Measurements from ENCODE around the gene MAGEB2. TPM values are rescaled to one million over a fixed set of nuclear protein-coding genes. Genes with fewer than 3 reads are reported as not detected.

Gene MAGEB2
- total RNA-seq, 1 donor from 2014 or later, result not detected

DNA sequence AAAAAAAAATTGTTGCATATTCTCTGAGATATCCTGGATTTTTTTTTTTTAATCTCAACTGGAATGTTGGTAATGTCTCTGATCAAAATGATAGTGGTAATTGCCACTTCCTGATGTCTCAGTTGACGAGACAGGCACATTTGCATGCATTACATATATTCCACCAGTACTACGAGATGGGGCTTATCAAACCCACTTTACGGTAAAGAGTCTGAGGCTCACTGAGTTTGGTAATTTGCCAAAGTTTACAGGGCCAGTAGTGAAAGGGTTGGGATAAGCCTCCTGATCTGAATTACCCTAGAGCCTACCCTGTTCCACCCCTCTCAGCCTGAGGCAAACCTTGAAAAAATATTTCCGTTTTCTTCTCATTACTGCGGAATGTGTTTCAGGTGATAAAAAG, 5.3 kb downstream of the MAGEB2 start:
- H3K9ac ChIP-seq (ENCODE audit: low read depth in 1 of 3, low read length in 3 of 3), result no peak overlapping the region
- no peaks in the 10 kb centered on the region for H3K9me3 ChIP-seq (ENCODE audit: control insufficient read depth in 3 of 3, low read length in 3 of 3)
- H3K27ac ChIP-seq (ENCODE audit: low read depth, low read length), result no peak overlapping the region
- no peaks in the 10 kb centered on the region for H3K4me1 ChIP-seq (ENCODE audit: control insufficient read depth in 3 of 3, insufficient read depth in 3 of 3, low read length in 3 of 3)
- H3K27me3 ChIP-seq (ENCODE audit: control insufficient read depth in 3 of 3, insufficient read depth in 3 of 3, low read length in 3 of 3), result no peaks in the 10 kb centered on the region
- no peak overlapping the region for H3K4me3 ChIP-seq (ENCODE audit: low read length in 3 of 3)
- H3K36me3 ChIP-seq (ENCODE audit: control insufficient read depth in 3 of 3, insufficient read depth in 3 of 3, low read length in 3 of 3), result no peaks in the 10 kb centered on the region

DNA sequence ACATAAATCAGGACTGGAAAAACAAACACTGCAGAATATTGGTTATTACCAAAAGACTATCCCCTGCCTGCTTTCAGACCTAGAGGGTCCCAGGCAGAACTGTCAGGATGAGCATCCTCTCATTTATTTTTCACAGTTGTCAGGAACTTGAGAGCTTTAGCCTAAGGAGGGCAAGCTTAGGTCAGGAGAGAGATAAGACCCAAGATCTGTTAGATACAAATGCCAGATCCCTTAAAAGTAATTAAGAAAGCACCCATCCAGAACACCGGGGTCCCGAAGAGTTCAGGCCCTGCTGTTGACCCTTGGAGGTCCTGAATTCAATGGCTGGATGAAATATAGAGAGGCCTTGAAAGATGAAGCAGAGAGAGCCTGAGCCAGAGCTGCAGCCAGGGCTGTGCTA, 9.2 kb downstream of the MAGEB2 start:
- Histone ChIP-seq H3K4me3 (ENCODE audit: low read length in 3 of 3) (no peak overlapping the region), H3K27ac (ENCODE audit: low read depth, low read length) (no peak overlapping the region), H3K27me3 (ENCODE audit: control insufficient read depth in 3 of 3, insufficient read depth in 3 of 3, low read length in 3 of 3) (no peaks in the 10 kb centered on the region), H3K4me1 (ENCODE audit: control insufficient read depth in 3 of 3, insufficient read depth in 3 of 3, low read length in 3 of 3) (no peaks in the 10 kb centered on the region), H3K36me3 (ENCODE audit: control insufficient read depth in 3 of 3, insufficient read depth in 3 of 3, low read length in 3 of 3) (no peaks in the 10 kb centered on the region), H3K9me3 (ENCODE audit: control insufficient read depth in 3 of 3, low read length in 3 of 3) (no peaks in the 10 kb centered on the region), H3K9ac (ENCODE audit: low read depth in 1 of 3, low read length in 3 of 3) (no peak overlapping the region)

DNA sequence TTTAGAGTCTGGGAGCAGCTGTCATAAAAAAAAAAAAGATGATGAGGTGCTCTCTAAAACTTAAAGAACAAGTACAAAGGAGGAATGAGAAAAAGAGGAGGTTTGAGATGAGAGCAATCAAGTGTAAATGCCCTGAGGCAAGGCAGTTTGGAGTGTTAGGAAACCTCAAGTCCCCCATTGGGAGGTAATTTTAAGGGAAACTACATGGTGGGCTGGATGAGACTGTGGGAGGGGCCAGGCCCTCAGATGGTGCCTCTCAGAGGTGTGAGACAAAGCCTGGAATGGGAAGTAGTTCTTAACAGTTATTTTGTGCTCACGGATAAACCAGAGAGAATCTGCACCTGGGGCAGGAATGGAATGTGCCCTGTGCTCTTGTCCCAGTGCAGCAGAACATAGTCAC, 13.2 kb downstream of the MAGEB2 start:
- Histone ChIP-seq H3K4me3 (ENCODE audit: low read length in 3 of 3) (no peak overlapping the region), H3K4me1 (ENCODE audit: control insufficient read depth in 3 of 3, insufficient read depth in 3 of 3, low read length in 3 of 3) (no peaks in the 10 kb centered on the region), H3K9ac (ENCODE audit: low read depth in 1 of 3, low read length in 3 of 3) (no peak overlapping the region), H3K27ac (ENCODE audit: low read depth, low read length) (no peak overlapping the region), H3K9me3 (ENCODE audit: control insufficient read depth in 3 of 3, low read length in 3 of 3) (no peaks in the 10 kb centered on the region), H3K27me3 (ENCODE audit: control insufficient read depth in 3 of 3, insufficient read depth in 3 of 3, low read length in 3 of 3) (no peaks in the 10 kb centered on the region), H3K36me3 (ENCODE audit: control insufficient read depth in 3 of 3, insufficient read depth in 3 of 3, low read length in 3 of 3) (no peaks in the 10 kb centered on the region)

DNA sequence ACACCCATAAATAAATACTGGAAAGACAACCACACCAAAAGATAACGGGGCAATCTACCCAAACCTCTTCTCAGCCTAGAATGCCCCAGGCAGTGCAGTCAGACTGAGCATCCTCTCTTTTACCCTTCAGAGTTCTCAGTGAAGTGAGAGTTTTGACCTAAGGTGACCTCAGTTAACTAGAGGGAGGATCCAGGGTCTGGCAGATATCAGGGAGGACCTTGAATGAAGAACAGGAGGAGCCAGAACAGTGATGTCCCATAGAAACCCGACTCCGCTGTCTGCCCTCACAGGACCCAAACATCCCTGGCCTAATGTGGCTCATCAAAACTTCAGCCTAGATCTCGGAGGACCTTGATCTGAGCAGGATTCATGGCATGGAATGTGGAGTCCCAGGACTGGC, 15.0 kb downstream of the MAGEB2 start, which contains the start of gene MAGEB3:
MAGEB3 (plus strand) TSS at position 263 of the 400 bp plus-strand sequence. CDS start 5,268 bp downstream, outside the sequence.
- no peak within 1 kb of the TSS for H3K9ac ChIP-seq (ENCODE audit: low read depth in 1 of 3, low read length in 3 of 3)
- no peak within 1 kb of the TSS for H3K4me3 ChIP-seq (ENCODE audit: low read length in 3 of 3)
- no peaks in the 10 kb centered on the region for H3K27me3 ChIP-seq (ENCODE audit: control insufficient read depth in 3 of 3, insufficient read depth in 3 of 3, low read length in 3 of 3)
- H3K36me3 ChIP-seq (ENCODE audit: control insufficient read depth in 3 of 3, insufficient read depth in 3 of 3, low read length in 3 of 3), result no peaks in the 10 kb centered on the region
- H3K27ac ChIP-seq (ENCODE audit: low read depth, low read length), result no peak within 1 kb of the TSS
- H3K4me1 ChIP-seq (ENCODE audit: control insufficient read depth in 3 of 3, insufficient read depth in 3 of 3, low read length in 3 of 3), result no peaks in the 10 kb centered on the region
- H3K9me3 ChIP-seq (ENCODE audit: control insufficient read depth in 3 of 3, low read length in 3 of 3), result no peaks in the 10 kb centered on the region

DNA sequence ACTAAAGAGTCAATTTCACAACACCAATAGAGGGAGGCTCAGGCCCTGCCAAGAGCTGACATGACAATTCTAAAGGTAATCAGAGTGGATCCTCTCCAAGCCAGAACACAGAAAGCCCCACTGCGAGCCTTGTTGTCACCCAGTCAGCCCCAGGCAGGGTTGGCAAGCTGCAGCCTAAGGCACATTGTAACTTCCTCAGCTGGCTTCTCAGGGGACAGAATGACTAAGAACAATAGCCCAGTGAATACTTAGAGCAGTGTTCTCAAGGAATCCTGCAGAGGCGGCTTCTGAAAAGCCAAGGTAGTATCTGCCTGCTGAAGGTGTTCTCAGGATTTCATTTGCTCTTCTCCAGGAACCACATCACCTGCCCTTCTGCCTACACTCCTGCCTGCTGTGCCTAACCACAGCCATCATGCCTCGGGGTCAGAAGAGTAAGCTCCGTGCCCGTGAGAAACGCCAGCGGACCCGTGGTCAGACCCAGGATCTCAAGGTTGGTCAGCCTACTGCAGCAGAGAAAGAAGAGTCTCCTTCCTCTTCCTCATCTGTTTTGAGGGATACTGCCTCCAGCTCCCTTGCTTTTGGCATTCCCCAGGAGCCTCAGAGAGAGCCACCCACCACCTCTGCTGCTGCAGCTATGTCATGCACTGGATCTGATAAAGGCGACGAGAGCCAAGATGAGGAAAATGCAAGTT, 26.5 kb downstream of the MAGEB2 start, which contains the start of gene MAGEB4:
MAGEB4 (plus strand) TSS at position 277 of the 692 bp plus-strand sequence; CDS start at position 413, 136 bp downstream.
- Histone ChIP-seq H3K9ac (ENCODE audit: low read depth in 1 of 3, low read length in 3 of 3) (no peak within 1 kb of the TSS), H3K36me3 (ENCODE audit: control insufficient read depth in 3 of 3, insufficient read depth in 3 of 3, low read length in 3 of 3) (no peaks in the 10 kb centered on the region), H3K27me3 (ENCODE audit: control insufficient read depth in 3 of 3, insufficient read depth in 3 of 3, low read length in 3 of 3) (no peaks in the 10 kb centered on the region), H3K9me3 (ENCODE audit: control insufficient read depth in 3 of 3, low read length in 3 of 3) (no peaks in the 10 kb centered on the region), H3K27ac (ENCODE audit: low read depth, low read length) (no peak within 1 kb of the TSS), H3K4me1 (ENCODE audit: control insufficient read depth in 3 of 3, insufficient read depth in 3 of 3, low read length in 3 of 3) (no peaks in the 10 kb centered on the region), H3K4me3 (ENCODE audit: low read length in 3 of 3) (no peak within 1 kb of the TSS)

DNA sequence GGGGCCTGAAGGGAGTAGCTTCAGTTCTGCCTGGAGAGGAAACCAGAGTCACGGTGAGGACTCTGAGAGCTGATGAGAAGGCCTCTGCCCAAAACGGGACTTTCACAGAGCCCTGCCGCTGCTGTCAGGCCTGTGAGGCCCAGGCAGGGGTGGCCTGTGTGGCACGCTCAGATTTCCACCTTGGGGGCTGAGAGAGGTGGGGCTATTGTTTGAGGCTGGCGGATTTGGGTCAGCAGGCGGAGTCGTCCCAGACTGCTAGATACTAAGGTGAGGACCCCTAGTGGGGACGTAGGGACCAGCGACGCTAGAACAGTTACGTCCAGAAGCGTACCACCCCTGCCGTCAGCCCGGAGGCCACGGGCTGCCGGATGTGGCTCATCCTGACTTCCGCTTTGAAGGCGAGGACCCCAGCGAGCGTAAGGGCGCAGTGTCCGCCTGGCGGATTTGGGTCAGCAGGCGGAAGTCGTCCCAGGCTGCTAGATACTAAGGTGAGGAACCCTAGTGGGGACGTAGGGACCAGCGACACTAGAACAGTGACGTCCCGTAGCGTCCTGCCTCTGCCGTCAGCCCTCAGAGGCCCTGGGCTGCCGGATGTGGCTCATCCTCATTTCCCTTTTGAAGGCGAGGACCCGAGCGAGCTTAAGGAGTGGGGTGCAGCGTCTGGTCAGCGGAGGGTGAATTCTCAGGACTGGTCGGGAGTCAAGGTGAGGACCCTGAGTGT, 31.6 kb downstream of the MAGEB2 start, which contains the start of gene MAGEB1:
MAGEB1 (plus strand) TSS at position 378 of the 721 bp plus-strand sequence. CDS start 3,348 bp downstream, outside the sequence.
- no peak within 1 kb of the TSS for H3K27ac ChIP-seq (ENCODE audit: low read depth, low read length)
- H3K9ac ChIP-seq (ENCODE audit: low read depth in 1 of 3, low read length in 3 of 3), result no peak within 1 kb of the TSS
- no peaks in the 10 kb centered on the region for H3K9me3 ChIP-seq (ENCODE audit: control insufficient read depth in 3 of 3, low read length in 3 of 3)
- no peaks in the 10 kb centered on the region for H3K4me1 ChIP-seq (ENCODE audit: control insufficient read depth in 3 of 3, insufficient read depth in 3 of 3, low read length in 3 of 3)
- H3K27me3 ChIP-seq (ENCODE audit: control insufficient read depth in 3 of 3, insufficient read depth in 3 of 3, low read length in 3 of 3), result no peaks in the 10 kb centered on the region
- no peak within 1 kb of the TSS for H3K4me3 ChIP-seq (ENCODE audit: low read length in 3 of 3)
- H3K36me3 ChIP-seq (ENCODE audit: control insufficient read depth in 3 of 3, insufficient read depth in 3 of 3, low read length in 3 of 3), result no peaks in the 10 kb centered on the region

DNA sequence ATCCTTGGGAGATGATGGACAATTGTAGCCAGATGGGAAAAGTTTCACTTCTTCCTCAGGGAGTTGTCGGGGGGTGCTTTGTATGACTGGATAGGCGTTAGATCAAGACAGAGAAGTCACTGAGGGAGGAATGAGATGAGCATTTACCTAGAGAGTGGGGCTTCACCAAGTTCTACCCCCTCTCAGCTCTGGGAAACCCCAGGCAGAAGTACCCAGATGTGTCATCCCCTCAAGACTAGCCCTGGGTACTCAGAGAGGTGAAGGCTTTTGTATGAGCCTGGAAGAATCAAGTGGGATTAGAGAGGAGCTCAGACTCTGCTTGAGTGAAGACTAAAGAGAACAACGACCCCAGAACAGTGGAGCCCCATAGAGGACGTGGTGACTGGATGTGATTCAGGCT, 33.5 kb downstream of the MAGEB2 start:
- Histone ChIP-seq H3K27ac (ENCODE audit: low read depth, low read length) (no peak overlapping the region), H3K4me3 (ENCODE audit: low read length in 3 of 3) (no peak overlapping the region), H3K9ac (ENCODE audit: low read depth in 1 of 3, low read length in 3 of 3) (no peak overlapping the region), H3K27me3 (ENCODE audit: control insufficient read depth in 3 of 3, insufficient read depth in 3 of 3, low read length in 3 of 3) (no peaks in the 10 kb centered on the region), H3K4me1 (ENCODE audit: control insufficient read depth in 3 of 3, insufficient read depth in 3 of 3, low read length in 3 of 3) (no peaks in the 10 kb centered on the region), H3K36me3 (ENCODE audit: control insufficient read depth in 3 of 3, insufficient read depth in 3 of 3, low read length in 3 of 3) (no peaks in the 10 kb centered on the region), H3K9me3 (ENCODE audit: control insufficient read depth in 3 of 3, low read length in 3 of 3) (no peaks in the 10 kb centered on the region)

DNA sequence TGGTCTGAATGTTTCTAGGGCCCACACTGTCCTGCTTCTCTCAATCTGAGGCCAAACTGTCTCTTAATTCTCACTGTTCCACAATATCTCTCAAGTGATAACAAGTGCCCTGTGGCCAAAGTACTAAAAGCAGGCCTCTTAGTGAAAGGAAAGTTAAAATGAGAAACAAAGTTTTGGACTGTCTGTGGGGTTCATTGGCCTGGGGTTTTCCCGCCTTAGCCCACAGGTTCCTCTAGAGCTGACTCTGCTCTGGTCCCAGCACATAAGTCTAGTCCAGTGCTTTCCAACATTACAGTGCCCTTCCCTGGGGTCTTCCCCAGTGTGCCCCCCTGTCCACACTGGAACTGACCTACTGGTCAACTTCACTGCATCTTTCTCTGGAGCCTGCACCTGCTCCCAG, 37.9 kb downstream of the MAGEB2 start:
- no peak overlapping the region for H3K4me3 ChIP-seq (ENCODE audit: low read length in 3 of 3)
- H3K4me1 ChIP-seq (ENCODE audit: control insufficient read depth in 3 of 3, insufficient read depth in 3 of 3, low read length in 3 of 3), result no peaks in the 10 kb centered on the region
- H3K9me3 ChIP-seq (ENCODE audit: control insufficient read depth in 3 of 3, low read length in 3 of 3), result no peaks in the 10 kb centered on the region
- no peak overlapping the region for H3K9ac ChIP-seq (ENCODE audit: low read depth in 1 of 3, low read length in 3 of 3)
- no peaks in the 10 kb centered on the region for H3K36me3 ChIP-seq (ENCODE audit: control insufficient read depth in 3 of 3, insufficient read depth in 3 of 3, low read length in 3 of 3)
- no peaks in the 10 kb centered on the region for H3K27me3 ChIP-seq (ENCODE audit: control insufficient read depth in 3 of 3, insufficient read depth in 3 of 3, low read length in 3 of 3)
- H3K27ac ChIP-seq (ENCODE audit: low read depth, low read length), result no peak overlapping the region

DNA sequence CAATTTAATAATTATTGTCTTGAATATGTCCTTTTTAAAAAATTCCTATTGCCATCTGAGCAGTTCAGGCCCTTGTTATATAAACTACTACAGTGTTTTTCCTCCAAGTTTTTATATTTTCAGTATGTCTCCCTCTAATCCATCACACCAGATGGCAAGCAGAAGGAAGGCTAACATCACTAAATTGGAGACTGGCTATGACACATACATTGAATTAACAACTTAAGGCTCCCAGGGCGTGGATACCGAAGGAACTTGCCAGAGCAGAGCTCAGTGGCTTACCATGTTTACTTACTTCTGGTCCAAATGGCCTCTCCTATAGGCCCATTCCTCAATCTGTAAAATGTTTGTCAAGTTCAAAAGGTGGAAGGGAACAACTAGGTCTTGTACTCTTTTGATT, 44.6 kb downstream of the MAGEB2 start:
- Histone ChIP-seq H3K4me3 (ENCODE audit: low read length in 3 of 3) (no peak overlapping the region), H3K27ac (ENCODE audit: low read depth, low read length) (no peak overlapping the region), H3K36me3 (ENCODE audit: control insufficient read depth in 3 of 3, insufficient read depth in 3 of 3, low read length in 3 of 3) (no peaks in the 10 kb centered on the region), H3K9ac (ENCODE audit: low read depth in 1 of 3, low read length in 3 of 3) (no peak overlapping the region), H3K27me3 (ENCODE audit: control insufficient read depth in 3 of 3, insufficient read depth in 3 of 3, low read length in 3 of 3) (peaks cover 0 to under 1% (median 0%) of the 10 kb centered on the region in 3 donors), H3K4me1 (ENCODE audit: control insufficient read depth in 3 of 3, insufficient read depth in 3 of 3, low read length in 3 of 3) (no peaks in the 10 kb centered on the region), H3K9me3 (ENCODE audit: control insufficient read depth in 3 of 3, low read length in 3 of 3) (no peaks in the 10 kb centered on the region)

DNA sequence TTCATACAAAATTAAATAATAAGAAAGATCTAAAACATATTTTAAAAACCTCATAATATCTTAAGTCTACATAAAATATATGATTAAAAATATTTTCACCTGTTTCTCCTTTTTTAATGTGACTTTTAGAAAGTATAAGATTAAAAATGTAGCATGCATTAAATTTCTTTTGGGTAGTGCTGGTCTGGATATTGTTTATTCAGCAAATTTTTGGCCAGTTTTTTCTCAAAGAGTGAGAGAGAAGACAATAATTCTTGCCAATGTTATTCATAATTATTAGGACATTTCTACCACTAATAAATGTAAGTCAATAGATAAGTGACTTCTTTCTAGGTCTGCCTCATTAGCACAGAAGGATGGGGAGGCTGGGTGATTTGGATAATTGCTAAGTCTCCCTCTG, 45.6 kb downstream of the MAGEB2 start:
- Histone ChIP-seq H3K9ac (ENCODE audit: low read depth in 1 of 3, low read length in 3 of 3) (no peak overlapping the region), H3K9me3 (ENCODE audit: control insufficient read depth in 3 of 3, low read length in 3 of 3) (no peaks in the 10 kb centered on the region), H3K36me3 (ENCODE audit: control insufficient read depth in 3 of 3, insufficient read depth in 3 of 3, low read length in 3 of 3) (no peaks in the 10 kb centered on the region), H3K27ac (ENCODE audit: low read depth, low read length) (no peak overlapping the region), H3K27me3 (ENCODE audit: control insufficient read depth in 3 of 3, insufficient read depth in 3 of 3, low read length in 3 of 3) (peaks cover 0 to 3% (median 0%) of the 10 kb centered on the region in 3 donors), H3K4me3 (ENCODE audit: low read length in 3 of 3) (no peak overlapping the region), H3K4me1 (ENCODE audit: control insufficient read depth in 3 of 3, insufficient read depth in 3 of 3, low read length in 3 of 3) (no peaks in the 10 kb centered on the region)
